ENCODE measurements around the gene SOAT2. TPM values are rescaled to one million over a fixed set of nuclear protein-coding genes. Genes with fewer than 3 reads are reported as not detected.

Gene SOAT2
- total and polyA plus RNA-seq, 2 donors: 0.61 to 0.71 TPM

DNA sequence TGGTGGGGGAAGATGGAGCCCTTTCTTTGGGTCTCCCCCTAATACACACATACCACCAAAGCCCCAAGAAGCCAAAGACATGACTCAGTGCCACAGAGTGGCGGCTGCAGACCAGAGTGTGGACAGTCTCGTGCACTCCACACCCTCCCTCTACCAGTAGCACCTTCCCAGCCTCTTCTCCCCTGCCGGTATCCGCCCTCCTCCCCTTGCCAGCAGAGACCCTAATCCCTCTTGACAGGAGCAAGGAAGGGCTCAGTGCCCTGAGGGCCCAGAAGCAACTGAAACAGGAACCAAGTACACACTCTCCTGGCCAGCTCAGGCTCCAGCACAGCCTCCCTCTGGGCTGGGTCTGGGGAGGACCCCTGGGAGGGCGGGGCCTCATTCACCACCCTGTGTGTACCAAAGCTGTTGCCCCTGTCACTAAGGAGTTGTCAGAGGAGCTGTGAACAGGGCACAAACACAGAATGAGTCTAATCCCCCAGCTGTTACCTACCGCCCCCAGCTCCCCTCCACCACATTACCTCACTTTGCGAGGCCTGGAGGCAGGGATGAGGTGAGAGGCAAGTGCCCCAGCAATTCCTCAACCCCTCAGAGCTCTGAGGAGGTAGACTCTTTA is 32.3 kb upstream of the SOAT2 start:
- H3K27me3 ChIP-seq (ENCODE audit: control insufficient read depth in 2 of 2, insufficient read depth in 1 of 2, low read length in 1 of 2): no peaks in the 10 kb centered on the region
- WGBS: 92% methylated on average over 7 of the region's 7 CpGs
- H3K4me3 ChIP-seq (ENCODE audit: low read length in 2 of 2): no peak overlapping the region
- no peaks in the 10 kb centered on the region for H3K9me3 ChIP-seq (ENCODE audit: control insufficient read depth in 2 of 2, insufficient read depth in 1 of 2, low read length in 1 of 2)
- DNase-seq (ENCODE audit: low read depth in 6 of 9, low spot score in 9 of 9): no peak
- H3K27ac ChIP-seq (ENCODE audit: low read depth in 1 of 2, low read length in 1 of 2): peak overlapping the region in 1 of 2 donors; percentile 24
- H3K36me3 ChIP-seq (ENCODE audit: control insufficient read depth in 2 of 2, insufficient read depth in 2 of 2, low read length in 1 of 2): peaks cover 57 to 59% of the 10 kb centered on the region in 2 donors
- peaks cover 0 to 40% of the 10 kb centered on the region in 2 donors for H3K4me1 ChIP-seq (ENCODE audit: control insufficient read depth in 2 of 2, insufficient read depth in 2 of 2, low read length in 2 of 2)

DNA sequence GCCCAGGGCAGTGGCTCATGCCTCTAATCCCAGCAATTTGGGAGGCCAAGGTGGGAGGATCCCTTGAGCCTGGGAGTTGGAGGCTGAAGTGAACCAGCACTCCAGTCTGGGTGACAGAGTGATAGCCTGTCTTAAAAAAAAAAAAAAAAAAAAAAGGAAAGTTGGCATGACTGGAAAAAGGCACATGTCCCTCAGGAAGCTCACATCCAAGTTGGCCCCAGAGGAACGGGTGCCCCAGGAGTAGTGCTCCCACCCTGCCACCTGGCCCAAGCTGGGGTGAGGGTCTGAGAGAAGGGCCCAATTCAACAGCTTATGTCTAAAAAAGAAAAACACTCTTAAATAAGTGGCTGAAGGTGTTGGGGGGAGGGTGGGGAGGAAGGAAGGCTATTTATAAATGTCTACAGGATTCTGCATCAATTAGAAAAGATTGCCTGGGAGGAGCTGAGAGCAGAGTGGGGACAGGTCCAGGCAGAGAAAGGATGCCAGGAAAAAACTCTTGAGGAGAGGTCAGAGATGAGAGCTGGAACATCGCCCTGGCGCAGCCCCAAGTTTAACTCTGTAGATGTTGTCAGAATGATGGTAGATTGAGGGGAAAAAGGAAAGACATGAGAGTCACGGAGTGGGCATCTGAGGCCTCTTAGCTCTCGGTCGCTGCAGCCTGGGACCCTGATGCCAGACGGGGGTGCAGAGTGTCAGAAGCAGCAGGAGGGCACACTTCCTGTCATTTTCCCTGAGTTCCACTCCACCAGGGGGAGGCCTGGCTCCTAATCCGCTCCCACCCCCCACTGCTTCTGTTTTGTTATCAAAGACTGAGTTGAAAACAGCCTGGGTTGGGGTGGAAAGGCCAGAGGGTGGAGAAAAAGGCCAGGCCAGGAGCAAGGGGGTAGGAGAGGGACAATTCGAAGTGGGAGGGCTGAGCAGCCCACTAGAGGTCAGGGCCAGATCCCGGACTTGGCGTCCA is 31.4 kb upstream of the SOAT2 start:
- no peak overlapping the region for H3K4me3 ChIP-seq (ENCODE audit: low read length in 2 of 2)
- DNase-seq (ENCODE audit: low read depth in 6 of 9, low spot score in 9 of 9): no peak

DNA sequence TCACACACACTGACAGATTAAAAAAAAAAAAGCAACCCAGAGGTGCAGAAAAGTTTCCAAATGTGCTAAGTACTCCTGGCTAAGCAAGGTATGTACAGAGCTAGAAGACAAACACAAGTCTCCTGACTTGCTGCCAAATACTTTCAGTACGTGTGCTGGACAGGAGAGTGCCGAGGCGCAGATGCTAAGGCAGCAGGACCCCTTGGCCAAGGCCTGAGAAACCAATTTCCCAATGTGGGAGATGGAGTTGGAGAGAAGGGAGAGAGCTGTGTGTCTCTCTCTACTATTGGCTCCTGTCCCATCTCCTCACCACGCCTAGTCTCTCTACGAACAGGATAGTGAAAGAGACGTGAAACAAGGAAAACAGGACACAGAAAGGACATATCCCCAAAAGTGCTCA is 29.4 kb upstream of the SOAT2 start:
- Histone ChIP-seq H3K36me3 (ENCODE audit: control insufficient read depth in 2 of 2, insufficient read depth in 2 of 2, low read length in 1 of 2) (peaks cover 48 to 56% of the 10 kb centered on the region in 2 donors), H3K27ac (ENCODE audit: low read depth in 1 of 2, low read length in 1 of 2) (no peak overlapping the region), H3K9me3 (ENCODE audit: control insufficient read depth in 2 of 2, insufficient read depth in 1 of 2, low read length in 1 of 2) (no peaks in the 10 kb centered on the region), H3K27me3 (ENCODE audit: control insufficient read depth in 2 of 2, insufficient read depth in 1 of 2, low read length in 1 of 2) (no peaks in the 10 kb centered on the region), H3K4me1 (ENCODE audit: control insufficient read depth in 2 of 2, insufficient read depth in 2 of 2, low read length in 2 of 2) (peaks cover 5 to 43% of the 10 kb centered on the region in 2 donors), H3K4me3 (ENCODE audit: low read length in 2 of 2) (no peak overlapping the region)
- DNase-seq (ENCODE audit: low read depth in 6 of 9, low spot score in 9 of 9): no peak
- WGBS: 96% methylated on average over 6 of the region's 6 CpGs

More for the DNA sequence above, 31.4 kb upstream of the SOAT2 start:
- peaks cover 0 to 35% of the 10 kb centered on the region in 2 donors for H3K4me1 ChIP-seq (ENCODE audit: control insufficient read depth in 2 of 2, insufficient read depth in 2 of 2, low read length in 2 of 2)
- peak overlapping the region; percentile 61 to 68 for H3K27ac ChIP-seq (ENCODE audit: low read depth in 1 of 2, low read length in 1 of 2)
- H3K36me3 ChIP-seq (ENCODE audit: control insufficient read depth in 2 of 2, insufficient read depth in 2 of 2, low read length in 1 of 2): peaks cover 60 to 61% of the 10 kb centered on the region in 2 donors
- WGBS: 90% methylated on average over 11 of the region's 11 CpGs
- H3K9me3 ChIP-seq (ENCODE audit: control insufficient read depth in 2 of 2, insufficient read depth in 1 of 2, low read length in 1 of 2): no peaks in the 10 kb centered on the region
- no peaks in the 10 kb centered on the region for H3K27me3 ChIP-seq (ENCODE audit: control insufficient read depth in 2 of 2, insufficient read depth in 1 of 2, low read length in 1 of 2)

DNA sequence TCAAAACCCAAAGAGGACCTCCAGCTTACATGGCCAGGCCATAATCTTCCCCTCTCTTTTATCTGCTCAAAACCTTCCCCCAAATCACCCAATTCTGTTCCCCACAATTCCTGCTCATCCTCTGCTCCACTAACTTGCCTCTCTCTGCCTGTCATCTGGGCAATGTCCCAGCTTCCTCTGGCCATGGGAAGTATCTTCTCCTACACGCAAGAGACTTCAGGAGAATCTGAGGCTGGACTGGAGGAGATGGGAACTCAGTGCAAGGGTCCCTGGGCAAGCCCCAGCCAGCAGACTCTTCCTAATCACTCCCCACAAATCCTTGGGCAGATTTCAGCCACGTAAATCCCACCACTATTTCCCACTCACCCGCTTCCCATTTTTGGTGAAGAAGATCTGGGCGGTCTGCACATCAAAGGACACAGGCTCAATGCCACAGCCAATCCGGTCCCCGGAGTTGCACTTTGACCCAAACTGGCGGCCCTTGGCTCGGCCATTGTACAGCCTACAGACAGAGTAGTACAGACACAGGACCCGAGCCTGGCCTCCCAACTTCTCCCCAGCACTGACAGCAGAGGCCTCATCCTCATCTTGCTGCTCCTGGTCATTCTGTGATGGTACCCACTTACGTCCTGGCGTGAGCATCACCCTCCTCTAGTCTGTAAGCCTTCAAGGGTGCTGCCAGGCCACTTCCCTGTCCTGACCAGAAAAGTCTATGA is 28.8 kb upstream of the SOAT2 start:
- Histone ChIP-seq H3K27ac (ENCODE audit: low read depth in 1 of 2, low read length in 1 of 2) (no peak overlapping the region), H3K9me3 (ENCODE audit: control insufficient read depth in 2 of 2, insufficient read depth in 1 of 2, low read length in 1 of 2) (no peaks in the 10 kb centered on the region), H3K36me3 (ENCODE audit: control insufficient read depth in 2 of 2, insufficient read depth in 2 of 2, low read length in 1 of 2) (peaks cover 44 to 56% of the 10 kb centered on the region in 2 donors), H3K4me3 (ENCODE audit: low read length in 2 of 2) (no peak overlapping the region), H3K4me1 (ENCODE audit: control insufficient read depth in 2 of 2, insufficient read depth in 2 of 2, low read length in 2 of 2) (peaks cover 5 to 40% of the 10 kb centered on the region in 2 donors), H3K27me3 (ENCODE audit: control insufficient read depth in 2 of 2, insufficient read depth in 1 of 2, low read length in 1 of 2) (no peaks in the 10 kb centered on the region)
- 97% methylated on average over 11 of the region's 11 CpGs for WGBS
- no peak for DNase-seq (ENCODE audit: low read depth in 6 of 9, low spot score in 9 of 9)

DNA sequence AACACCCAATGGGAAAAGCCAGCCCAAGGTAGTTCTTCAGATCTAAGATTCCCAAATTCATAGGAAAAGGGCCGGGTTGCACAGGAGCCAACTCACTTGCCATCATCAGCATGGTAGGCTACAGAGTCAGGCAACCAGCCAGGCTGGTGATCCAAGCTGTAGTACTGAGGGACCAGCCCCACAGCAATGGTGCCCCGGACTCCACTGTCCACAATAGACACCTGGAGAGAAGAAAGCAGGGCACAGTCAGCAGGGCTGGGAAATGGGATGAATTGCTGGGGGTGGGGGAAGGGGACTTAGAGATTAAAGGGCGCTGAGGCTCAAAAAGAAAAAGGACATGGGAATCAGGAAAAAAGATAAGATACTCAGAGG is 28.3 kb upstream of the SOAT2 start:
- no peak overlapping the region for H3K4me3 ChIP-seq (ENCODE audit: low read length in 2 of 2)
- DNase-seq (ENCODE audit: low read depth in 6 of 9, low spot score in 9 of 9): no peak
- H3K27me3 ChIP-seq (ENCODE audit: control insufficient read depth in 2 of 2, insufficient read depth in 1 of 2, low read length in 1 of 2): no peaks in the 10 kb centered on the region
- peaks cover 41 to 52% of the 10 kb centered on the region in 2 donors for H3K36me3 ChIP-seq (ENCODE audit: control insufficient read depth in 2 of 2, insufficient read depth in 2 of 2, low read length in 1 of 2)
- no peak overlapping the region for H3K27ac ChIP-seq (ENCODE audit: low read depth in 1 of 2, low read length in 1 of 2)
- WGBS: 99% methylated on average over 3 of the region's 3 CpGs
- H3K4me1 ChIP-seq (ENCODE audit: control insufficient read depth in 2 of 2, insufficient read depth in 2 of 2, low read length in 2 of 2): peaks cover 7 to 40% of the 10 kb centered on the region in 2 donors
- H3K9me3 ChIP-seq (ENCODE audit: control insufficient read depth in 2 of 2, insufficient read depth in 1 of 2, low read length in 1 of 2): no peaks in the 10 kb centered on the region

DNA sequence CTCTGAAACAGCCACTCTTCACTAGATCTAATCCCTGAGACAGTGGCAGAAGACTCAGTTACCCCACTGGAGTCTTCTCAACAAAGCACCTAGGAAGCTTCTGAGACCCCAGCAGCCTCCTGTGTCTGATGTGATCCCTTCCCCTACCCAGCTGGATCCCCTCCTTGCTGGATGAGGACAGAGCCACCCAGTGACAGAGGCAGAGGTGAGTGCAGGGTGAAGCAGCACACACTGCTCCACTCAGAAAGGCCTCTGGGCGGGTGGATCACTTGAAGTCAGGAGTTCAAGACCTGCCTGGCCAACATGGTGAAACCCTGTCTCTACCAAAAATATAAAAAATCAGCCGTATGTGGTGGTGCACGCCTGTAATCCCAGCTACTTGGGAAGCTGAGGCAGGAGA is 26.8 kb upstream of the SOAT2 start:
- Histone ChIP-seq H3K4me1 (ENCODE audit: control insufficient read depth in 2 of 2, insufficient read depth in 2 of 2, low read length in 2 of 2) (peaks cover 7 to 29% of the 10 kb centered on the region in 2 donors), H3K9me3 (ENCODE audit: control insufficient read depth in 2 of 2, insufficient read depth in 1 of 2, low read length in 1 of 2) (no peaks in the 10 kb centered on the region), H3K27me3 (ENCODE audit: control insufficient read depth in 2 of 2, insufficient read depth in 1 of 2, low read length in 1 of 2) (no peaks in the 10 kb centered on the region), H3K4me3 (ENCODE audit: low read length in 2 of 2) (no peak overlapping the region), H3K27ac (ENCODE audit: low read depth in 1 of 2, low read length in 1 of 2) (no peak overlapping the region), H3K36me3 (ENCODE audit: control insufficient read depth in 2 of 2, insufficient read depth in 2 of 2, low read length in 1 of 2) (peaks cover 37 to 41% of the 10 kb centered on the region in 2 donors)
- 97% methylated on average over 3 of the region's 3 CpGs for WGBS
- no peak for DNase-seq (ENCODE audit: low read depth in 6 of 9, low spot score in 9 of 9)

DNA sequence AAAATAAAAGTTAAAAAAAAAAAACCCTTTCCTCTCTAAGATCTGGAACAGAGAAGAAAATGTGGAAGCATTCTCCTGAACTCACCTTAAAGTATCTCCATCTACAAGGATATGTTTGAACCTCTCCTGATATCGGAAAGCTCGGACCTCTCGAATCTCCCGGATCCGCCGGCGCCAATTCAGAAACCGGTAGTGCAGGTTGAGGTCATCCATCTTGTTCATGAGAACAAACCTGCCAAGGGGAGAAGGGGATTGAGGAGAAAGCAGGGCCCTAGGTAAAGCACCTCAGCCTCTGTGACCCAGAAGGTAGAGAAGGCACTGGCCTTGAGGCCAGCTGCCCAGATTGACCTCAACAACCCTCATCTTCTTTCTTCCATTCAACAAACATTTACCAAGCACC is 26.3 kb upstream of the SOAT2 start:
- Histone ChIP-seq H3K4me3 (ENCODE audit: low read length in 2 of 2) (no peak overlapping the region), H3K27ac (ENCODE audit: low read depth in 1 of 2, low read length in 1 of 2) (no peak overlapping the region), H3K4me1 (ENCODE audit: control insufficient read depth in 2 of 2, insufficient read depth in 2 of 2, low read length in 2 of 2) (peaks cover 7 to 26% of the 10 kb centered on the region in 2 donors), H3K36me3 (ENCODE audit: control insufficient read depth in 2 of 2, insufficient read depth in 2 of 2, low read length in 1 of 2) (peaks cover 37 to 38% of the 10 kb centered on the region in 2 donors), H3K9me3 (ENCODE audit: control insufficient read depth in 2 of 2, insufficient read depth in 1 of 2, low read length in 1 of 2) (no peaks in the 10 kb centered on the region), H3K27me3 (ENCODE audit: control insufficient read depth in 2 of 2, insufficient read depth in 1 of 2, low read length in 1 of 2) (no peaks in the 10 kb centered on the region)
- DNase-seq (ENCODE audit: low read depth in 6 of 9, low spot score in 9 of 9): no peak
- 96% methylated on average over 8 of the region's 8 CpGs for WGBS

DNA sequence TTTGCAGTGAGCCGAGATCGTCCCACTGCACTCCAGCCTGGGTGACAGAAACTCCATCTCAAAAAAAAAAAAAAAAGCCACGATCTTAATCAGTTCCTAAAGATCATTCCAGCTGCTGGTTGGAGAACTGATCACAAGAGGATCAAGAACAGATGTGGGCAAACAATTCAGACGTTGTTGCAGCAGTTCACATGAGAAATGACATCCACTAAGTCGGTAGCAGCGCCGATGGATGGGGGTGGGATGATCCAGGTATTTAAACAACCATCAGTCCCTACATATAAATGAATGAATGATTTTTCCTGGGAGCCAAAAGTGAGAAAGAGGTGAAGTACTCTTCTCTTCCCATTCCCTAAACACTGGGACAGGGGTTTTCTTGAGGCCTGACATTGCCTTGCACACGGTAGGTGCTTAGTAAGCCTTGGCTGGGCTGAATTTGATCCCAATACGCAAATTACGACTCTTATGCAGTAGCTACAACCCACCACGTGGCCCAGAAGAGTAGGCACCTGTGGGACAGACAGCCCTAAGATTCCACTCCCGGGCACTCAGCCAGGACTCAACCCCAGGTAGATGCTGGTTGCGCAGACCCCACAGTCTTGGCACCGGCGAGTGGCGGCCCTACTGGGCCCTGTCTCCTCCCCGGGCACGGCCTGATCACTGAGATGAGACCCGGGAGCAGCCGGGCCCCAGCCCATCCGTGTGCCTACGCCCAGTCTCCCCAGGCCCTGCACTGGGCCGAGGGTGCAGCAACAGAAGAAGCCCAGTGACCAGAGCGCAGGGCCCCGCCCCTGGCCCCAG is 24.7 kb upstream of the SOAT2 start:
- Histone ChIP-seq H3K4me3 (ENCODE audit: low read length in 2 of 2) (peak overlapping the region; percentile 66 to 84), H3K27me3 (ENCODE audit: control insufficient read depth in 2 of 2, insufficient read depth in 1 of 2, low read length in 1 of 2) (no peaks in the 10 kb centered on the region), H3K36me3 (ENCODE audit: control insufficient read depth in 2 of 2, insufficient read depth in 2 of 2, low read length in 1 of 2) (peaks cover 24 to 31% of the 10 kb centered on the region in 2 donors), H3K27ac (ENCODE audit: low read depth in 1 of 2, low read length in 1 of 2) (peak overlapping the region; percentile 38 to 94), H3K4me1 (ENCODE audit: control insufficient read depth in 2 of 2, insufficient read depth in 2 of 2, low read length in 2 of 2) (peaks cover 7 to 18% of the 10 kb centered on the region in 2 donors), H3K9me3 (ENCODE audit: control insufficient read depth in 2 of 2, insufficient read depth in 1 of 2, low read length in 1 of 2) (no peaks in the 10 kb centered on the region)
- DNase-seq (ENCODE audit: low read depth in 6 of 9, low spot score in 9 of 9): peak in 1 of 9 donors; percentile 61
- WGBS: 27% methylated on average over 25 of the region's 25 CpGs

Measured in thymus (tissue), 11 donors.